BJ (cell line): ENCODE results near the gene SNX9. TPM values are rescaled to one million over a fixed set of nuclear protein-coding genes. Genes with fewer than 3 reads are reported as not detected.

Experiments used
- CTCF ChIA-PET: fragments of 350-600 bp; formaldehyde crosslinking; extraction: SDS; loops from one replicate; lab custom pipeline; 2021; ENCODE audit warnings: antibody characterized with exemption, inconsistent platforms; lab: Yijun Ruan, JAX
- POLR2A ChIA-PET: fragments of 300-600 bp; sonication (Branson Sonifier 250); formaldehyde crosslinking; extraction: SDS; loops from one replicate; lab custom pipeline; 2021; ENCODE audit warnings: antibody characterized with exemption; lab: Charles Lee
- DNase-seq: peaks from one replicate; pipeline ENCODE4 v3.0.0-alpha.2; 2011; ENCODE audit warnings: low read depth
- H3K27me3 ChIP-seq: 2 replicates; pipeline ENCODE4 v1.6.0; 2011; ENCODE audit warnings: low read length; ENCODE audit not compliant: control insufficient read depth, insufficient read depth
- H3K36me3 ChIP-seq: 2 replicates; pipeline ENCODE4 v1.5.1; 2011; ENCODE audit warnings: low read length; ENCODE audit not compliant: control insufficient read depth, insufficient read depth
- H3K4me3 ChIP-seq: 2 replicates; pipeline ENCODE4 v1.5.1; 2011; ENCODE audit warnings: low read depth, mild to moderate bottlenecking, control low read depth, low read length
- polyA plus RNA-seq: library from polyadenylated mRNA; depleted of rRNA; stranded (reverse); fragments of >200 nt; gene quantifications from 2 replicates; pipeline ENCODE4 v1.2.3, GENCODE V29; 2011
- TF ChIP-seq, protein P1 (sequence below): IDR thresholded peaks from 2 replicates; pipeline ENCODE4 v1.5.1; 2011; ENCODE audit warnings: low read depth, mild to moderate bottlenecking, control low read depth, inconsistent platforms, low read length, moderate library complexity; ENCODE audit not compliant: insufficient read depth

The SNX9 gene
- polyA plus RNA-seq, 1 experiment = 75.1 TPM

DNA sequence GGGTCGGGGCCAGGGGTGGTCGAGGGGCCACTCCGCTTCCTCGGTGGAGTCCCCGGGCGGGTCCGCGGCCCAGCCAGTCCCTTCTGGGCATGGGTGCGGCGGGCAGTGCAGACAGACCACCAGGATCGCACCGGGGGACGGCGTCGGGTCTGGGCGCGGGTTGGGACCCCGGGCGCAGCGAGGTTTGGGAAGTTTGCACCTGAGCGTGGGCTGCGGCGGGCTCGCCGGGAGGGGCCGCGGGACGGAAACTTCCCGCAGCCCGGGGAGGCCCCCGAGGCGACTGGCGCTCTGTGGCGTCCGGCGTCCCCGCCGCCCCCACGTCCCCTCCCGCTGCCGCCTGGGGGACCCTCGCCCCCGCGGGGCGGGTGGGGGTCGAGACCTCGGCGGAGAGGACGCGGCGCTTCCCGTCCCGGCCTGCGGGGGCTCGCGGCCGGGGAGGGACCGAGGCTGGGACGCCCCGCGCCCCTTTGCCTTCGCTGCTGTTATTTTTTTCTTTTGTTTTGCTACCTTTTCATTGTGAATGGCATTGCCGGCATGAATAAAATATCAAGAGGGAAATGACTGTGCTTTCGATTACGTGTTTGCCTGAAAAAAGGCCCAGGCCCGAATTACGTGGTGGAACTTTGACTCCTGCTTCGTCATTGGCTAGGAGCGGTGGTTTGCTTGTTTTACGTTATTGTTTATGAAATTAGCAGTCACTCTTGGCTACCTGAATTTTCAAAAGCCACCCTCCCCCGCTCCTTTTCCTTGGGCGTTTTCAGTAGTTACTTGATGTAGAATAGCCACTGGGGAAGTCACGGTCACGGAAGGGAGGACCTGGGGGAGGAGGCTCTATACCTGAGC, 703 bp downstream of the SNX9 start:
- POLR2A ChIA-PET = no interaction called here
- TF ChIP-seq, protein P1, sequence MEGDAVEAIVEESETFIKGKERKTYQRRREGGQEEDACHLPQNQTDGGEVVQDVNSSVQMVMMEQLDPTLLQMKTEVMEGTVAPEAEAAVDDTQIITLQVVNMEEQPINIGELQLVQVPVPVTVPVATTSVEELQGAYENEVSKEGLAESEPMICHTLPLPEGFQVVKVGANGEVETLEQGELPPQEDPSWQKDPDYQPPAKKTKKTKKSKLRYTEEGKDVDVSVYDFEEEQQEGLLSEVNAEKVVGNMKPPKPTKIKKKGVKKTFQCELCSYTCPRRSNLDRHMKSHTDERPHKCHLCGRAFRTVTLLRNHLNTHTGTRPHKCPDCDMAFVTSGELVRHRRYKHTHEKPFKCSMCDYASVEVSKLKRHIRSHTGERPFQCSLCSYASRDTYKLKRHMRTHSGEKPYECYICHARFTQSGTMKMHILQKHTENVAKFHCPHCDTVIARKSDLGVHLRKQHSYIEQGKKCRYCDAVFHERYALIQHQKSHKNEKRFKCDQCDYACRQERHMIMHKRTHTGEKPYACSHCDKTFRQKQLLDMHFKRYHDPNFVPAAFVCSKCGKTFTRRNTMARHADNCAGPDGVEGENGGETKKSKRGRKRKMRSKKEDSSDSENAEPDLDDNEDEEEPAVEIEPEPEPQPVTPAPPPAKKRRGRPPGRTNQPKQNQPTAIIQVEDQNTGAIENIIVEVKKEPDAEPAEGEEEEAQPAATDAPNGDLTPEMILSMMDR = no peak
- CTCF ChIA-PET = no interaction called here
- H3K27me3 ChIP-seq = no peaks in the 10 kb centered on the region
- DNase-seq = no peak
- H3K4me3 ChIP-seq = peak overlapping the region; percentile 96
- no peaks in the 10 kb centered on the region for H3K36me3 ChIP-seq

DNA sequence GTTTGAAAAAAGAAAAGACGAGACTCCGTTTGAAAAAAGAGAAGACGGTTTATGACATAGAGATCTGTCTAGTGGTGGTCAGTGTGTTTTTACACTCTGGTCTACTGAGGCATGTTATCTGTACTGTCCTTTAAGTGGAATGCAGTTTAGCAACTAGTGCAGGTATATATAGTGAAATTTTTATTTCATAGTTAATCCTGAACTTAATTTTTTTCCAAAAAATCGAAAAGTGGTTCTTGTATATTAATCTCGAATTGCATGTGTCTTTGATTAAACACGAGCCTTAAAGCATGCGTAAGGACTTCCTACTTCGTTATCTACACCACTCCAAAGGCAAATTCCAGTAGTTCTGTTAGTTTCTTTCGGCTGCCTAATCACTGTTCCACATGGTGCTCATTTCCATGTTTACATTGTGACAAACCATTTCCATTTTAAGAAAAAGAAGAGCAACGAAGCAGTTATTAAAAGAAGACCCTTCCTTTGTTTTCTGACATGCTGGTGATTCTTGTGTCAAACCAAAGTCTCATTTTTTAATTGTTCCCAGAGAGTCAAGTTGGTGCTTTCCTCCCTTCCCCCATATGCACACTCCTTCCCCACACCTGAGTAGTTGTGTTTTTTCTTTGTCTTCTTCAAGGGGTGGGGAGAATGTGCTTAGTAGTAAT, 2.3 kb downstream of the SNX9 start:
- Histone ChIP-seq H3K27me3 (no peaks in the 10 kb centered on the region), H3K4me3 (peak overlapping the region; percentile 96), H3K36me3 (peaks cover under 1% of the 10 kb centered on the region; the same call in 1 of the 2 replicates)
- CTCF ChIA-PET = no interaction called here
- DNase-seq = no peak
- TF ChIP-seq, protein P1 = no peak
- POLR2A ChIA-PET = no interaction called here

DNA sequence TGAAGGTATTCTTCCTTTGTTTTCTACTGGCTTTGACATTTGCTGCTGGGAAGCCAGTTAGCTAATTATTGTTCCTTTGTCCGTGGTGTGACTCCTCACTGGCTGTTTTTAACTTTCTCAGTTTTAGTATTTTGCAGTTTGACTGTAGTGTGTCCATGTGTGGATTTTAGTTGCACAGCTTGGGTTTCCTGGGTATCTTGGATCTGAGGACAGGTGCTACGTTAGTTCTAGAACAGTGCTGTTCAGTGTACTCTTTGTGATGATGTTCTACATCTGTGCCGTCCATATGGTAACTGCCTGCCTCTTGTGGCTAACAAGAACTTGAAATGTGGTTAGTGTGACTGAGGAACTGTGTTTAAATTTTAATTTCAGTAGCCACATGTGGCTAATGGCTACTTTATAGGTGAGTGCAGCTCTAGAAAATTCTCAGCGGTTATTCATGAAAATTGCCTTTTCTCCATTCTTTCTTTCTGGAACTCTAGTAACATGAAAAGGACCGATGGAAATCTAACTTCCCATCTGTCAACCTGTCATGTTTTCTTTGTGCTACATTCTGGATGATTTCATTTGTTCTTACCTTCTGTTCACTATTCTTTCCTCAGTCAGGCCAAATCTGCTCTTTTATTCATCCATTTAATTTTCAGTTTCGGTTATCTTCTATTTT, 7.4 kb downstream of the SNX9 start:
- Histone ChIP-seq H3K36me3 (peaks cover 1% of the 10 kb centered on the region; the same call in 1 of the 2 replicates), H3K4me3 (no peak overlapping the region), H3K27me3 (no peaks in the 10 kb centered on the region)
- ChIA-PET POLR2A (no interaction called here), CTCF (interaction anchor here (0.6 kb wide), 1 partner anchor 120 kb away, joined by 3 read pairs; no protein-coding TSS in a partner anchor)
- TF ChIP-seq, protein P1 = no peak
- no peak for DNase-seq

DNA sequence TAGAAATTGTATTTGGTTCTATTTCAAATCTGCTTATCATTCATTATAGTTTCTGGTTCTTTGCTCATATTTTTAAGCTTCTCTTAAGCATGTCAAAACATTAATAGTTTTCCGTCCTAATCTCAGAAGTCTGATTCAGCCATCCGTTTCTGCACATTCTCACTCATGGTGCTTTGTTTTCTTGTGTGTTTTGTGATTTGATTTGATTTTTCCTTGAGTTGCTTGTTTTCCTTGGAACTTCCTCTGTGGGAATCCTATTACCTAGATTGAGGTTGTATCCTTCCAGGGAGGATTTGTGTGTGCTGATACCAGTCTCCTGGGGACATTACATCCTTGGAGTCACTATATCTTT, 7.9 kb downstream of the SNX9 start:
- ChIA-PET POLR2A (no interaction called here), CTCF (no interaction called here)

More for the DNA sequence above, 7.9 kb downstream of the SNX9 start:
- H3K36me3 ChIP-seq = peaks cover 1% of the 10 kb centered on the region; the same call in 1 of the 2 replicates
- TF ChIP-seq, protein P1 = no peak
- DNase-seq = no peak
- no peaks in the 10 kb centered on the region for H3K27me3 ChIP-seq
- no peak overlapping the region for H3K4me3 ChIP-seq
